Stimulated activated CD4-positive, alpha-beta T cell treated with anti-CD3 and anti-CD28 coated beads, Interleukin-12 subunit alpha, Interleukin-12 subunit beta, amount 100 ng/mL, for 48 hours (primary cell): ENCODE measurements around the gene CLPTM1L.
"Not testable (repeated sequence)": the region's sequence is repeated elsewhere in the genome, so short reads cannot be mapped to it uniquely, and the experiment has no call there.

ENCODE experiments used
- DNase-seq, 3 donors: peaks; one replicate each; pipeline ENCODE4 v3.0.0-alpha.2; 2020; ENCODE audit warnings: low read depth in 2 of 3, low spot score in 1 of 3

Gene CLPTM1L

DNA sequence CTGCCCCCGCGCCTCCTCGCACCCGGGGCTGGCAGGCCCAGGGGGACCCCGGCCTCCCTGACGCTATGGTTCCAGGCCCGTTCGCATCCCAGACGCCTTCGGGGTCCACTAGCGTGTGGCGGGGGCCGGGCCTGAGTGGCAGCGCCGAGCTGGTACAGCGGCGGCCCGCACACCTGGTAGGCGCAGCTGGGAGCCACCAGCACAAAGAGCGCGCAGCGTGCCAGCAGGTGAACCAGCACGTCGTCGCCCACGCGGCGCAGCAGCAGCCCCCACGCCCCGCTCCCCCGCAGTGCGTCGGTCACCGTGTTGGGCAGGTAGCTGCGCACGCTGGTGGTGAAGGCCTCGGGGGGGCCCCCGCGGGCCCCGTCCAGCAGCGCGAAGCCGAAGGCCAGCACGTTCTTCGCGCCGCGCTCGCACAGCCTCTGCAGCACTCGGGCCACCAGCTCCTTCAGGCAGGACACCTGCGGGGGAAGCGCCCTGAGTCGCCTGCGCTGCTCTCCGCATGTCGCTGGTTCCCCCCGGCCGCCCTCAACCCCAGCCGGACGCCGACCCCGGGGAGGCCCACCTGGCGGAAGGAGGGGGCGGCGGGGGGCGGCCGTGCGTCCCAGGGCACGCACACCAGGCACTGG is 50.6 kb downstream of the CLPTM1L start:
- no peak for DNase-seq

DNA sequence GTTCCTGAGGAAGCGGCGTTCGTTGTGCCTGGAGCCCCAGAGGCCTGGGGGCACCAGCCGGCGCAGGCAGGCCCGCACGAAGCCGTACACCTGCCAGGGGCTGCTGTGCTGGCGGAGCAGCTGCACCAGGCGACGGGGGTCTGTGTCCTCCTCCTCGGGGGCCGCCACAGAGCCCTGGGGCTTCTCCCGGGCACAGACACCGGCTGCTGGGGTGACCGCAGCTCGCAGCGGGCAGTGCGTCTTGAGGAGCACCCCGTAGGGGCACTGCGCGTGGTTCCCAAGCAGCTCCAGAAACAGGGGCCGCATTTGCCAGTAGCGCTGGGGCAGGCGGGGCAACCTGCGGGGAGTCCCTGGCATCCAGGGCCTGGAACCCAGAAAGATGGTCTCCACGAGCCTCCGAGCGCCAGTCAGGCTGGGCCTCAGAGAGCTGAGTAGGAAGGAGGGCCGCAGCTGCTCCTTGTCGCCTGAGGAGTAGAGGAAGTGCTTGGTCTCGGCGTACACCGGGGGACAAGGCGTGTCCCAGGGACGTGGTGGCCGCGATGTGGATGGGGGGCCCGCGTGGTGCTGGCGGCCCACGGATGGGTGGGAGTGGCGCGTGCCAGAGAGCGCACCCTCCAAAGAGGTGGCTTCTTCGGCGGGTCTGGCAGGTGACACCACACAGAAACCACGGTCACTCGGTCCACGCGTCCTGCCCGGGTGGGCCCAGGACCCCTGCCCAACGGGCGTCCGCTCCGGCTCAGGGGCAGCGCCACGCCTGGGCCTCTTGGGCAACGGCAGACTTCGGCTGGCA is 51.3 kb downstream of the CLPTM1L start:
- no peak for DNase-seq

DNA sequence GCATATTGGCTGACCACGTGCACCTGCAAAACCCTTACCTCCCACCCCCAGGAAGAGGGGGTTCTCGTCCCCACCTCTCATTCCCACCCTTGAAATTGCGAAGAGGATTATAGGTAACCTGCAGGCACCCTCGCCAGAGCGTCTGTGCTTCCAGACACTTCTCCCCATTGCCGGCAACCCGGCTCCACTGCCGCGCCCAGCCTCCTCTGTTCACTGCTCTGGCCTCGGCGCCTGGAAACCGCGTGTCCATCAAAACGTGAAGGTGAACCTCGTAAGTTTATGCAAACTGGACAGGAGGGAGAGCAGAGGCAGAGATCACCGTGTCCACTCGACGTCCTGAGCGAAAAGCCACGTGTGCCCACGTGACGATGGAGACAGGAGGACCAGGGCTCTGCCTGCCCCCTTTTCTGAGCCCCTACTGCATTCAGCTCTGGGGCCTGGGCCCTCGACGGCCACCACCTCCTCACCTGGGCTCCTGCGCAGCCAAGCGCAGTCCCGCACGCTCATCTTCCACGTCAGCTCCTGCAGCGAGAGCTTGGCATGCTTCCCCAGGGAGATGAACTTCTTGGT is 52.0 kb downstream of the CLPTM1L start:
- DNase-seq = no peak

DNA sequence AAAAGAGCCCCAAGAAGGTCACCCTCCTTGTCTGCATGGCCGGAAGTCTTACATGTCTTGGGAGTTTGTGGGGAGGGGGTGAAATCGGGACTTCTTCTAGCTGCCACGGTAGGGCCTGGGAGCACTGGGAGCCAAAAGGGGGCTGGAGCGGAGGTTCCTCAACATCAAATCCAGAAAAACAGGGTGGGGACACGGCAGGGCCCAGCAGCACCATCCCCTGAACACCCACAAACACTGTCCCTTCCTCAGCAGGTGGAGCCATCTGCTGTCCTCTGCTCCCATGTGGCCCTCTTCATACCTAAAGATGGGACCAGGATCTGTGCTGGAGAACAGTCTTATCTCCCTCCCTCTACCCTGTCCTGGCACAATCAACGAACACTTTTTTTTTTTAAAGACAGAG is 52.8 kb downstream of the CLPTM1L start:
- DNase-seq = no peak

DNA sequence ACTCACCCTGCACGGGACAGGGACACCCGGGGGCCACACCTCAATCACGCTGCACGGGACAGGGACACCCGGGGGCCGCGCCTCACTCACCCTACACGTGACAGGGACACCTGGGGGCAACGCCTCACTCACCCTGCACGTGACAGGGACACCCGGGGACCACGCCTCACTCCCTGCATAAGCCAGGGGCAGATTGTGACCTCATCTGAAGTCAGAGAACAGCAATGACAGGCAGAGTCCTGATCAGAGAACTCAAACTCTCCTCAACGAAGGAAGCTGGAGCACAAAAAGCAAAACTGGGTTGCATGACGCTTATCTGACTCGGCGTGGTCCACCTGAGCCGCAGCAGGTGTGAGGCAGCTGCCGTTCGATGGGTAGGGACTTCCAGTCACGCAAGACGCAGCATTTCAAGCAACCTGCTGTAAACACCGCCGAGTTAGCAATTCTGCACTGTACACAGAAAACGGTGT is 53.3 kb downstream of the CLPTM1L start:
- DNase-seq = no peak

DNA sequence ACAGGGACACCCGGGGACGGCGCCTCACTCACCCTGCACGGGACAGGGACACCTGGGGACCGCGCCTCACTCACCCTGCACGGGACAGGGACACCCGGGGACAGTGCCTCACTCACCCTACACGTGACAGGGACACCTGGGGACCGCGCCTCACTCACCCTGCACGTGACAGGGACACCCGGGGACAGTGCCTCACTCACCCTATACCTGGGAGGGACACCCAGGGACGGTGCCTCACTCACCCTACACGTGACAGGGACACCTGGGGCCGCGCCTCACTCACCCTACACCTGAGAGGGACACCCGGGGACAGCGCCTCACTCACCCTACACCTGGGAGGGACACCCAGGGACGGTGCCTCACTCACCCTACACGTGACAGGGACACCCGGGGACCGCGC is 53.9 kb downstream of the CLPTM1L start:
- DNase-seq = not testable (repeated sequence)

DNA sequence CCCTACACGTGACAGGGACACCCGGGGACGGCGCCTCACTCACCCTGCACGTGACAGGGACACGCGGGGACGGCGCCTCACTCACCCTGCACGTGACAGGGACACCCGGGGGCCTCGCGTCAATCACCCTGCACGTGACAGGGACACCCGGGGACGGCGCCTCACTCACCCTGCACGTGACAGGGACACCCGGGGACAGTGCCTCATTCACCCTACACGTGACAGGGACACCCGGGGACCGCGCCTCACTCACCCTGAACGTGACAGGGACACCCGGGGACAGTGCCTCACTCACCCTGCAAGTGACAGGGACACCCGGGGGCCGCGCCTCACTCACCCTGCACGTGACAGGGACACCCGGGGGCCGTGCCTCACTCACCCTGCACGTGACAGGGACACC is 55.3 kb downstream of the CLPTM1L start:
- DNase-seq = not testable (repeated sequence)

DNA sequence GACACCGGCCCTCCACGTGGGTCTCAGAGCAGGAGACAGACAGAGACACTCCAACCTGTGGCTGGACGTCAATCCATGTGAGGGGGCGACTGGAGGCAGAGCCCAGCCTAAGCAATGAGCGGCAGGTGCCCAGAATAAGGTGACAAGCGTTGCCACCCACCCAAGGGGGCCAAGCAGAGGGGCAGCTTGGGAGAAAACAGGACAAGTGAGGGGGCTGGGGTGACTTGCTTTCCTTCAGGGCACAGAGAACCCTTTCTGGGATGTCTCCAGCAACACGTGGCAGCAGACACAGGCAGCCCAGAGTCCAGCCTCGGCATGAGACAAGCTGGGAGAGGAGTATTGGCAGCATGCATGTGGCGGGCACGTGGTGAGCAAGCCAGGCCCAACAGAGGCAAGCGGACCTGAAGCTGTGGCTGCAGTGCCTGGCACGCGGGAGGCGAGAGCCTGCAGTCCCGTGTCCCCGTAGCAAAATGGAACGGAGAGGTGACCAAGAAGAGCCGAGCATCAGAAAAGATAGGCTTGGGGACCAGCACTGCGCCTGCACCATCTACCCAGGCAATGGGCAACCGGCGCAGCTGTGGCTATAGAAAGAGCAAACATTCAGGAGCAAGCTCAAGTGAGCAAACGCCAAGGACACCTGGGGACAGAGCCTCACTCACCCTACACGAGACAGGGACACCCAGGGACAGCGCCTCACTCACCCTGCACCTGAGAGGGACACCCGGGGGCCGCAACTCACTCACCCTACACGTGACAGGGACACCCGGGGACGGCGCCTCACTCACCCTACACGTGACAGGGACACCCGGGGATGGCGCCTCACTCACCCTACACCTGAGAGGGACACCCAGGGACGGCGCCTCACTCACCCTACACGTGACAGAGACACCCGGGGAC is 56.2 kb downstream of the CLPTM1L start:
- DNase-seq = no peak

DNA sequence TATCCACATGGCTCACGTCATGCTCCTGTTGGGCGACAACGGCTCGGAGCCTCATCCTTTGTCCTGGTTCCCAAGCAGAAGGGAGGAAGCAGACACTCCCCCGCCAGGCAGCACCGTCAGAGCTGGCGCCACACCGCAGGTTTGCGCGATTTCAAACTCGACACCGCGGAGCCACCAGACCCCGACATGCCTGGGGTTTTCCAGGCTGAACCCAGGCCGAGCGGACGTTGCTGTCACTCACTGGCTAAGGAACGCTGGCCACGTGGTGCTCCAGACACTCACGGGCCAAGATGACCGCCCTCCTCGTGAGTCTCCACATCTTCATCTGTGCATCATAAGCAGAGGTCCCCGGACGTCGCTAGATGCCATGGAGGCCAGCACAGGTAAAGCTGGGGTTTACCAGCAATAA is 59.0 kb downstream of the CLPTM1L start:
- DNase-seq = no peak

DNA sequence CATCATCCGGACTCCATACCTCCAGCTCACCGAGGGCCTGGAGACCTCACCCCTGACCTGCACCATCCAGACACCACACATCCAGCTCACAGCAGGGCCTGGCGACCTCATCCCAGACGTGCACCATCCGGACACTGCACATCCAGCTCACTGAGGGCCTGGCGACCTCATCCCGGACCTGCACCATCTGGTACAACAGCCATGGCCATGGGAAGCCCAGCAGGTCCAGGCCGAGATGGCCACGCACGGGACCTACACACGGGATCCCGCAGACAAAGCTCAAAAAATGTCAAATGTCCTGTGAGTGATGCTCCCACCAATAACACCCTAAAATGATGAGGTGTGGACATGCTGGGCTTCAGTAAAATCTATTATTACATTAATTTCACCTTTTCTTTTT is 59.8 kb downstream of the CLPTM1L start:
- DNase-seq = no peak

DNA sequence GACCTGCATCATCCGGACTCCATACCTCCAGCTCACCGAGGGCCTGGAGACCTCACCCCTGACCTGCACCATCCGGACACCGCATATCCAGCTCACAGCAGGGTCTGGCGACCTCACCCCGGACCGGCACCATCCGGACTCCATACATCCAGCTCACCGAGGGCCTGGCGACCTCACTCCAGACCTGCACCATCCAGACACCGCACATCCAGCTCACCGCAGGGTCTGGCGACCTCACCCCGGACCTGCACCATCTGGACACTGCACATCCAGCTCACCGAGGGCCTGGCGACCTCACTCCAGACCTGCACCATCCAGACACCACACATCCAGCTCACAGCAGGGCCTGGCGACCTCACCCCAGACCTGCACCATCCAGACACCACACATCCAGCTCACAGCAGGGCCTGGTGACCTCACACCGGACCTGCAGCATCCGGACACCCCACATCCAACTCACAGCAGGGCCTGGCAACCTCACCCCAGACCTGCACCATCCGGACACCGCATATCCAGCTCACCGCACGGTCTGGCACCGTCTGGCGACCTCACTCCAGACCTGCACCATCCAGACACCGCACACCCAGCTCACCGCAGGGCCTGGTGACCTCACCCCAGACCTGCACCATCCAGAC is 60.4 kb downstream of the CLPTM1L start:
- not testable (repeated sequence) for DNase-seq

DNA sequence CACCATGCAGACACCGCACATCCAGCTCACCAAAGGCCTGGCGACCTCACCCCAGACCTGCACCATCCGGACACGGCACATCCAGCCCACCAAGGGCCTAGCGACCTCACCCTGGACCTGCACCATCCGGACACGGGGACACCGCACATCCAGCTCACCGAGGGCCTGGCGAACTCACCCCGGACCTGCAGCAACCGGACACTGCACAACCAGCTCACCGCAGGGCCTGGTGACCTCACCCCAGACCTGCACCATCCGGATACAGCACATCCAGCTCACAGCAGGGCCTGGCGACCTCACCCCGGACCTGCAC is 61.2 kb downstream of the CLPTM1L start:
- DNase-seq = not testable (repeated sequence)

DNA sequence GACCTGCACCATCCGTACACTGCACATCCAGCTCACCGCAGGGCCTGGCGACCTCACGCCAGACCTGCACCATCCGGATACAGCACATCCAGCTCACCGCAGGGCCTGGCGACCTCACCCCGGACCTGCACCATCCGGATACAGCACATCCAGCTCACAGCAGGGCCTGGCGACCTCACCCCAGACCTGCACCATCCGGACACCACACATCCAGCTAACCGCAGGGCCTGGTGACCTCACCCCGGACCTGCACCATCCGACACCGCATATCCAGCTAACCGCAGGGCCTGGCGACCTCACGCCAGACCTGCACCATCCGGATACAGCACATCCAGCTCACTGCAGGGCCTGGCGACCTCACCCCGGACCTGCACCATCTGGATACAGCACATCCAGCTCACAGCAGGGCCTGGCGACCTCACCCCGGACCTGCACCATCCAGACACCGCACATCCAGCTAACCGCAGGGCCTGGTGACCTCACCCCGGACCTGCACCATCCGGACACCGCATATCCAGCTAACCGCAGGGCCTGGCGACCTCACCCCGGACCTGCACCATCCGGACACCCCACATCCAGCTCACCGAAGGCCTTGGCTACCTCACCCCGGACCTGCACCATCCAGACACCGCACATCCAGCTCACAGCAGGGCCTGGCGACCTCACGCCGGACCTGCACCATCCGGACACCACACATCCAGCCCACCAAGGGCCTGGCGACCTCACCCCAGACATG is 61.7 kb downstream of the CLPTM1L start:
- DNase-seq = not testable (repeated sequence)

DNA sequence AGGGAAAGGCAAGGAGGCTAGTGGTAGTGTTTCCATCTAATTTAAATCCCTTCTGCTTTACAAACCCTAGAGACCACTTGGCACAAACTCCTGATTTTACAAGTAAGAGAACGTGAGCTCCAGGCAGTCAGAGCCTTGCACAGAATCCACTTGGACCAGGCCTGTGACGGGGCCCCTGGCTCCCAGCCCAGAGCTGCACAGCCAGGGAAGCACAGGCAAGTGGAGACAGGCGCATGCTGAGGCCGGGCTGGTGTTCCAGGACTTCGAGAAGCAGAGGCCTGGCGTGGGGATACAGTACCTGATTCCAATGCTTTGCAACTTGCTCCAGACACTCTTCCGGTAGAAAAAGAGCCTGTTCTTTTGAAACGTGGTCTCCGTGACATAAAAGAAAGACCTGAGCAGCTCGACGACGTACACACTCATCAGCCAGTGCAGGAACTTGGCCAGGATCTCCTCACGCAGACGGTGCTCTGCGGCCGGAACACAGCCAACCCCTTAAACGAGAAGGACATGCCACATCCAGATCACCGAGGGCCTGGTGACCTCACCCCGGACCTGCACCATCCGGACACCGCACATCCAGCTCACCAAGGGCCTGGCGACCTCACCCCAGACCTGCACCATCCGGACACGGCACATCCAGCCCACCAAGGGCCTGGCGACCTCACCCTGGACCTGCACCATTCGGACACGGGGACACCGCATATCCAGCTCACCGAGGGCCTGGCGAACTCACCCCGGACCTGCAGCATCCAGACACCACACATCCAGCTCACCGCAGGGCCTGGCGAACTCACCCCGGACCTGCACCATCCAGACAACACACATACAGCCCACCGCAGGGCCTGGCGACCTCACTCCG is 62.5 kb downstream of the CLPTM1L start:
- no peak for DNase-seq

DNA sequence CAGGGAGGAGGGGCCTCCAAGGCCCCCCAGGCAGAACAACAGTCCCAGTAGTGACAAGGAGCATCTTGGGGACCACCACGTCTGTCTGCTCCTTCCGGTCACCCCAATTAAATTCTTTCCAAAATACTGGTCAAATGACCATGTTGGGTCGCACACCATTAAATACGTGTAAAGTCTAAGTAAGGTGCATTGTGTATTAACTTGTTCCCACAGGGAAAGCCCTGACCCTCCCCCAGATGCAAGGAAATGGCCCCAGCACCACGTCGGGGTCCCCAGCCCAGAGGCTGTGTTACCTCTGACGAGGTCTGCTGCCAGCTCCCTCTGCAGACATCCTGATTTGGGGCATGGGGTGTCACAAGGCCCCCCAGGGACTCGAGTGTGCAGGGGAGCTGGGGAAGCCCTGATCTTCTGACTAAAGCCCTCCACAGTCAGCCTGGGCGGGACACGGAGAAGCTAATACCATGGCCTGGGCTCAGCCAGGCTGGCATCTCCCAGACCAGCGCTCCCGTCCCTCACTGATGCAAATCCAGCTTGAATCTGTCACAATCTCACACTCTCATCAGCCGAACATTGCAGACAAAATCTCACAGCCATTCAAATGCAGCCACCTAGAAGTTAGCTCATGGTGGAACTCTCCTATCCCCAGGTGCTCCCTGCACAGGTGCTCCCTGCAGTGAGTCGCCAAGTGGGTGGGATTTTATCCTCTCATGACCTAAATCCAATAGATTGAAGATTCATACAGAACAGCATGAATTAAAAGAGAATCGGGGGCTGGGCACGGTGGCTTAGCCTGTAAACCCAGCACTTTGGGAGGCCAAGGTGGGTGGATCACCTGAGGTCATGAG is 63.6 kb downstream of the CLPTM1L start:
- DNase-seq = no peak

DNA sequence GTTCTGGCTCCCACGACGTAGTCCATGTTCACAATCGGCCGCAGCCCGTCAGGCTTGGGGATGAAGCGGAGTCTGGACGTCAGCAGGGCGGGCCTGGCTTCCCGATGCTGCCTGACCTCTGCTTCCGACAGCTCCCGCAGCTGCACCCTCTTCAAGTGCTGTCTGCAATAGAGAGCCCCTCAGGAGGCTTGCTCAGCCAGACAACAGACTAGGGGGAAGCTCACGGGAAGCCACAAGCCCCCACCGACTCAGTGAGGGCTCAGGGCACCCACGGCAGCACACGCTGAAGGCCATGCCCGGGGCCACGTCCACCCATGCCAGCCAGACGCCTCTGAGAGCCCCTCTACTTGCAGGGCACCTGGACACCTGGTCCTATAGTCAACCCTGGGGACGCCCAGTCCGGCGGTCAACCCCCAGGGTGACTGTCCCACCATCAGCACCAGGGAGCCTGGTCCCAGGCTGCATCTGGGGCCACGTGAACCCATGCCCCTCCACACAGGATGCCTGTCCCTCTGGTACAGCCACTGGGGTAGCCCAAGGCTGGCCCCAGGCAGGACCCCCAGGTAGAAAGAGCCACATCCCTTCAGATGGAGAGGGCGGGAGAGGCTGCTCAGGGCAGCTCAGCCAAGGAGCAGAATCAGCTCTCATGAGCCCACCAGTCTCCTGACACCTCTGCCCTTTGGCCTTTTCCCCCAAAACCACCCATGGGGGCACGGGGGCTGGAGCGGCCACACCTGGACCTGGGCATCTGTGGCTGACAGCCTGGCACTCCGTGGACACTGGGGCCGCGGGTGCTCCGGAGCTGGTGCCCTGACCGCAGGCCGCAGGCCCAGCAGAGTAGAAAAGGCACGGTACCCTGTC is 64.5 kb downstream of the CLPTM1L start:
- no peak for DNase-seq

DNA sequence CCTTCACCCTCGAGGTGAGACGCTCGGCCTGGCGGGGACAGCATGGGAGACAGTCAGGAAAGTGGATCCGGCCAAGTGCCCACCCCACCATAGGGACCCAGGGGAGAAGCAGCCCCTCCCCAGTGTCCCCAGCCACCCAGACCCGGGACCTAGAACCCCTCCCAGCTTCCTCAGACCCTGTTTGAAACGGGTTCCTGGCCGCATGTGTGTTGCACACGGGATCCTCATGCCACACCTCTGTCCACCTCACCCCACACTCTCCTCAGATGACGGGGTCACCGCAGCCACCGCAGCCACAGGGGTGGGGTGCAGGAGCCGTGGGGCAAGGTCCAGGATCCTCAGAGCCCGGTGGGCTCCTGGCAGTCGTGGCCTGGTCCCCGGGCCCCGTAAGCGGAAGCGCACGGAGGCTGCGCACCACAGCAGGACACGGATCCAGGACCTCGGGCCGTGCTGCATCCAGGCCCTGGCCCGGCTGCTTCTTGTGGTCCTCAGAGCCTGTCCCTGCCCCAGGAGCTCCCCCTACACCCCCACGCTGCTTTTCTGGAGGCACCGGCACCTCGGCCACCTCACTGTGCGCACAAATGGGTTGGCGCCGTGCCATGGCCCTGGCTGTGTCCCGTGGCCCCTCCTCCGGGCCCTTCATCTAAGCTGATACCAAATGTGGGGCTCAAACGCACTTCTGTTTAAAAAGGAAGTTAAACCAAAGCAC is 65.3 kb downstream of the CLPTM1L start:
- no peak for DNase-seq
